ENCODE data around the gene SPART.
"Not testable (repeated sequence)": the region's sequence is repeated elsewhere in the genome, so short reads cannot be mapped to it uniquely, and the experiment has no call there.

DNA sequence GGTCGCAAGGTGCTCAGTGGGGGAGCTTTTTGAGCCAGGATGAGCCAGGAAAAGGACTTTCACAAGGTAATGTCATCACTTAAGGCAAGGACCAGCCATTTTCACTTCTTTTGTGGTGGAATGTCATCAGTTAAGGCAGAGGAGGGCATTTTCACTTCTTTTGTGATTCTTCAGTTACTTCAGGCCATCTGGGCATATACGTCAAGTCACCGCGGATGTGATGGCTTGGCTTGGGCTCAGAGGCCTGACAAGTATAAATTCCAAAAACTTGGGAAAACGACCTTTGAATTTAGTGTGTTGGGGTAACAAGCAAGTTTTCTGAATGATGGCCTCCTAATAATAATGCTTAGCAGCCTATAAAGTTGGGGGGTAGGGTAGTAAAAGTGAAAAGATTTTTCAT, 21.3 kb downstream of the SPART start:
- TF ChIP-seq, protein P1, sequence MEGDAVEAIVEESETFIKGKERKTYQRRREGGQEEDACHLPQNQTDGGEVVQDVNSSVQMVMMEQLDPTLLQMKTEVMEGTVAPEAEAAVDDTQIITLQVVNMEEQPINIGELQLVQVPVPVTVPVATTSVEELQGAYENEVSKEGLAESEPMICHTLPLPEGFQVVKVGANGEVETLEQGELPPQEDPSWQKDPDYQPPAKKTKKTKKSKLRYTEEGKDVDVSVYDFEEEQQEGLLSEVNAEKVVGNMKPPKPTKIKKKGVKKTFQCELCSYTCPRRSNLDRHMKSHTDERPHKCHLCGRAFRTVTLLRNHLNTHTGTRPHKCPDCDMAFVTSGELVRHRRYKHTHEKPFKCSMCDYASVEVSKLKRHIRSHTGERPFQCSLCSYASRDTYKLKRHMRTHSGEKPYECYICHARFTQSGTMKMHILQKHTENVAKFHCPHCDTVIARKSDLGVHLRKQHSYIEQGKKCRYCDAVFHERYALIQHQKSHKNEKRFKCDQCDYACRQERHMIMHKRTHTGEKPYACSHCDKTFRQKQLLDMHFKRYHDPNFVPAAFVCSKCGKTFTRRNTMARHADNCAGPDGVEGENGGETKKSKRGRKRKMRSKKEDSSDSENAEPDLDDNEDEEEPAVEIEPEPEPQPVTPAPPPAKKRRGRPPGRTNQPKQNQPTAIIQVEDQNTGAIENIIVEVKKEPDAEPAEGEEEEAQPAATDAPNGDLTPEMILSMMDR (IDR thresholded peaks at IDR 0.05) = not testable (repeated sequence)
- not testable (repeated sequence) for TF ChIP-seq JUND (IDR thresholded peaks at IDR 0.05); GATA2 (CRISPR knock-in tag; IDR thresholded peaks at IDR 0.05); NFIC (IDR thresholded peaks at IDR 0.05; ENCODE audit: borderline replicate concordance); RXRA (IDR thresholded peaks at IDR 0.05; ENCODE audit: borderline replicate concordance, low read depth); SMC3 (IDR thresholded peaks at IDR 0.05; ENCODE audit: low read depth, low read length); YY1 (IDR thresholded peaks at IDR 0.05; ENCODE audit: low read depth); SIN3A (IDR thresholded peaks at IDR 0.05; ENCODE audit: borderline replicate concordance, low read depth, low read length); FOXJ3 (CRISPR knock-in tag; IDR thresholded peaks at IDR 0.05); POLR2AphosphoS5 (IDR thresholded peaks at IDR 0.05; ENCODE audit: low read depth, low read length); EZH2phosphoT487 (IDR thresholded peaks at IDR 0.05; ENCODE audit: borderline replicate concordance, low read depth); GABPA (IDR thresholded peaks at IDR 0.05; ENCODE audit: low read depth)
- TF ChIP-seq, protein P2, sequence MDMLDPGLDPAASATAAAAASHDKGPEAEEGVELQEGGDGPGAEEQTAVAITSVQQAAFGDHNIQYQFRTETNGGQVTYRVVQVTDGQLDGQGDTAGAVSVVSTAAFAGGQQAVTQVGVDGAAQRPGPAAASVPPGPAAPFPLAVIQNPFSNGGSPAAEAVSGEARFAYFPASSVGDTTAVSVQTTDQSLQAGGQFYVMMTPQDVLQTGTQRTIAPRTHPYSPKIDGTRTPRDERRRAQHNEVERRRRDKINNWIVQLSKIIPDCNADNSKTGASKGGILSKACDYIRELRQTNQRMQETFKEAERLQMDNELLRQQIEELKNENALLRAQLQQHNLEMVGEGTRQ (IDR thresholded peaks at IDR 0.05; ENCODE audit: borderline replicate concordance, low read depth, low read length) = not testable (repeated sequence)

Measured in SK-N-SH (cell line).